GM12865 (cell line): Measurements from ENCODE around the gene RTL3.
A peak's percentile ranks its signal among the peaks of the same experiment; 100 is the strongest.

ENCODE experiments used
- DNase-seq: peaks from one replicate; pipeline ENCODE4 v3.0.0; 2010; ENCODE audit warnings: low read depth
- H3K4me3 ChIP-seq: 2 replicates; pipeline ENCODE4 v1.5.1; 2011; ENCODE audit warnings: mild to moderate bottlenecking, low read depth, low read length, control low read depth
- CTCF ChIP-seq: IDR thresholded peaks from 2 replicates; pipeline ENCODE4 v1.5.1; 2011; ENCODE audit warnings: low read length, control low read depth, low read depth, inconsistent platforms; ENCODE audit not compliant: insufficient read depth; ENCODE audit errors: missing control alignments

RTL3 gene

GRCh38 chrX:78687586-78687985 is 28.5 kb upstream of the RTL3 start:
- peak; percentile 71 for DNase-seq
- no peak for TF ChIP-seq CTCF
- no peak overlapping the region for H3K4me3 ChIP-seq

GRCh38 chrX:78673246-78673645 is 14.1 kb upstream of the RTL3 start:
- no peak for TF ChIP-seq CTCF
- peak; percentile 1 for DNase-seq

GRCh38 chrX:78665342-78665741 is 6.2 kb upstream of the RTL3 start:
- TF ChIP-seq CTCF, result no peak
- no peak overlapping the region for H3K4me3 ChIP-seq
- no peak for DNase-seq

More at GRCh38 chrX:78673246-78673645, 14.1 kb upstream of the RTL3 start:
- no peak overlapping the region for H3K4me3 ChIP-seq

GRCh38 chrX:78661836-78662235 is 2.7 kb upstream of the RTL3 start:
- no peak overlapping the region for H3K4me3 ChIP-seq
- TF ChIP-seq CTCF, result no peak
- no peak for DNase-seq

GRCh38 chrX:78659955-78660354 is 827 bp upstream of the RTL3 start:
- no peak for DNase-seq
- no peak for TF ChIP-seq CTCF
- no peak overlapping the region for H3K4me3 ChIP-seq

- TF ChIP-seq CTCF, result no peak
- no peak overlapping the region for H3K4me3 ChIP-seq
- DNase-seq, result no peak
Measured at GRCh38 chrX:78658414-78658813, 714 bp downstream of the RTL3 start.

GRCh38 chrX:78655642-78656041 is 3.5 kb downstream of the RTL3 start:
- TF ChIP-seq CTCF, result no peak
- DNase-seq, result no peak
- H3K4me3 ChIP-seq, result no peak overlapping the region
